Fibroblast of upper back skin (primary cell): ENCODE results near the gene PSMD14.
A peak's percentile ranks its signal among the peaks of the same experiment; 100 is the strongest.
"Not testable (repeated sequence)": the region's sequence is repeated elsewhere in the genome, so short reads cannot be mapped to it uniquely, and the experiment has no call there.

Experiments used
- DNase-seq: peaks from one replicate; pipeline ENCODE4 v3.0.0-alpha.2; 2013

The PSMD14 gene

GRCh38 chr2:161308178-161308955 is at the start of gene PSMD14:
TSS of gene PSMD14 (plus strand) at chr2:161308425. CDS start at chr2:161318826, 10,401 bp downstream.
- peak; percentile 95 for DNase-seq

DNA sequence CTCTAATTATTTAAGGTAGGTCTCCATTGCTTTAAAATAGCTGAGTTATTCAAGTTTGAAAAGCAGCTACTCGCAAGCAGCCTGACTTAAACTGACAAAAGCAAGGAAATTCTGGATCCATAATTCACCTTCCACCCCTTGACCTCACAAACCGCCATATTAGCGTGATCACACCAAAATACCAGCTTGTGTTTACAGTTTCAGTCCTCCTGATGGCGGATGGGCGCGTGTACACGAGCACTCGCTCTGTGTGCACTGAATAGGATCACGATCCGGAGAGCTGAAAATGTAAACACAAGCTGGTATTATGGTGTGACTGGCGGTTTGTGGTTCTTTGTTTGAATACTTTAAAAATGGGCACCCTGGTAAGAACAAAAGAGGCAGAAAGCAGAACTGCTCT is 42.4 kb upstream of the PSMD14 start:
- DNase-seq = no peak

GRCh38 chr2:161269111-161269510 is 39.1 kb upstream of the PSMD14 start:
- DNase-seq = no peak

- peak; percentile 63 for DNase-seq
These were observed 35.0 kb upstream of the PSMD14 start for GRCh38 chr2:161273038-161273760.

DNA sequence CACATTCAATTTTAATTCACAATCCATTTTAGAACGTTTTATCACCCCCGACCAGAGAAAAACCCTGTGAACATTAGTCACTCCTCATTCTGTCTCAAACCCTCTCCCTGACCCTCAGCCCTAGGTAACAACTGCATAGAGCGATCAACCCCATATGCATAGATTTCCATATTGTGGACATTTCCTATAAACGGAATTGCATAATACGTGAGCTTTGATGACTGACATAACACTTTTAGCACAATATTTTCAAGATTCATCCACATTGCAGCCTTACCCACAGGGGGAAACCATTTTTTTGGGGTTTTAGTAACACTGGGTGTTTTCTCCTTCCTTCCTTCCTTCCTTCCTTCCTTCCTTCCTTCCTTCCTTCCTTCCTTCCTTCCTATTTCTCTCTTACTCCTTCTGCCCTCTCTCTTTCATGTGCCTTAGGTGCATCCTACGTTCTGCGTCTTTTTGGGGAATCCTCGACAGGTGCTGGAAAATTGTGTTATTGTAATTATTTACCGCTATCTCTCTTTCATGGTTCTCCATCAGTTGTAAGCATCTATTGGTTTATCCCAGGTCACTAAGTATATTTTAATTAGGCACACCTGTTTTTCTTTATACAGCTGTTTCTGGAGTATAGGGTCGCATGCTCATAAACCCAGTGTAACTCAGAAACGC is 29.5 kb upstream of the PSMD14 start:
- not testable (repeated sequence) for DNase-seq

DNA sequence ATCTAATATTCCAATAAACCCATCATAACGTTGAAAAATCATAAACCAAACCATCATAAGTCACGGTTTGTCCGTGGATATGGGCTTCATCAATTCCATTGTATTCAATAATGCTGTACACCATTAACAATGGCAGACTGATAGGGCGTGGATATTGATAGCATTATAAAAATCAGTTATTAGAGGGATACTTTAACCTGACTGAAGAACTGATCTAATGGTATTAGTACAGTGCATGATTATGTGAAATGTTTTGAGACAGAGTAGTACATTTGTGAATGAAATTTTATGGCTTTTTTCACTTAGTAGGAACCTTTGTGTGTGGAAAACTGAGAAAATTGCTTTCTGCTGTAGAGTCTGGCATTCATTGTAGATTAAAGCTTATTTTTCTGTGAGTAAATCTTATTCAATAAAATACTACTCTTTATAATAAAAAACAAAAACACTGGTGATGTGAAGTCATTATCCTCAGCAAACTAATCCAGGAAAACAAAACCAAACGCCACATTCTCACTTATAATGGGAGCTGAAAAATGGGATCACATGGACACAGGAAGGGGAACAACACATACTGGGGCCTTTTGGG is 28.9 kb upstream of the PSMD14 start:
- not testable (repeated sequence) for DNase-seq

DNA sequence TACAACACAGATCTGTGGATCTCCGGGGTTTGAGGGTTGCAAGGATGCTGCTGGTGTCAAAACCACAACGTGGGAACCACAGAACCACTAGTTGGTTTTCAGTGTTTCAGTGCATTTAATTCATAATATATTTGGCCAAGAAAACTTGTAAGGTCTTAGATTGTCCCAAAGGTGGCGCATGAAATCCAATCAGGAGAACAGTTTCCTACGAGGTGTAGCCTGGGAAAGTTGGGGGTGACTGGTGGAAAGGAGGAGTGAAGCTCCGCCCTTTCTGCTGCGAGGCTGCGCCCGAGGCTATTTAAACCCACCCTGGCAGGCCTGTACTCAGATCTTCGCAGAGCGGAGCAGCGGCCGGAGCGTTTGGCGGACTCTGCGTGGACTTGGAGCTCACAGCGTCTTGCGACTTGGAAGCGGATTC is 27.3 kb upstream of the PSMD14 start:
- peak; percentile 8 for DNase-seq

- DNase-seq = not testable (repeated sequence)
These were observed 26.5 kb upstream of the PSMD14 start for GRCh38 chr2:161281615-161282310.

- DNase-seq = not testable (repeated sequence)
These were observed 25.9 kb upstream of the PSMD14 start for GRCh38 chr2:161282311-161282644.

GRCh38 chr2:161283926-161284325 is 24.3 kb upstream of the PSMD14 start:
- DNase-seq = peak; percentile 26

- DNase-seq = no peak
These were observed 4.6 kb upstream of the PSMD14 start for GRCh38 chr2:161303535-161304050.

DNA sequence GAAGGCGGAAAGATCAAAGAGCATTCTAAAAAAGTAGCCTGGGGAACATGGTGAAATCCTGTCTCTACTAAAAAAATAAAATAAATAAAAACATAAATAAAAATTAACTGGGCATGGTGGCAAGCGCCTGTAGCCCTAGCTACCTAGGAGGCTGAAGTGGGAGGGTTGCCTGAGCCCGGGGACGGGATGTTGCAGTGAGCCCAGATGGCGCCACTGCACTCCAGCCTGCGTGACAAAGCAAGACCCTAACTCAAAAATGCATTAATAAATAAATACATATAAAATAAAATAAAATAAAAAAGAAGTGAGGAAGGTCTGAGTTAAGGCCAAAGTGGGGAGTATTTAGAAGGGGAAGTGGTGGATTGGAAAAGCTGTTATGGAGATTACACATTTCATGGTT is 1.3 kb upstream of the PSMD14 start:
- DNase-seq = no peak

DNA sequence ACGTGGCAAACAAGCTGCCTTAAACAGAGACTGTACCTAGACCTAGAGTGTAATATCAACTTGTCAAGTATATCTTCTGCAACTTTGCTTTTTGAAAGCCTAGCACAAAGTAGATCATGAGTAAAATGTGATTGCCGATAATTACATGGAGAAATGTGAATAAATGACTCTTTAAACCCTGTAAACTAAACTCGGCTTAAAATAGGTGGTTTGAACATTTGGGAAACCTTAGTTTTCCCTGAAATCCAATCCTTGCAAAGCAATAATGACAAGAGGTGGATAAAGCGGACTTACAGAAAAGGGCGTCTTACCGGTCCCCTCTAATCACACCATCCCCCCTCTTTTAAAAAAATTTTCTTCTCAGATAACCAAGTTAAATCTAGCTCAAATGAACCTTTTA is 549 bp upstream of the PSMD14 start:
- no peak for DNase-seq

DNA sequence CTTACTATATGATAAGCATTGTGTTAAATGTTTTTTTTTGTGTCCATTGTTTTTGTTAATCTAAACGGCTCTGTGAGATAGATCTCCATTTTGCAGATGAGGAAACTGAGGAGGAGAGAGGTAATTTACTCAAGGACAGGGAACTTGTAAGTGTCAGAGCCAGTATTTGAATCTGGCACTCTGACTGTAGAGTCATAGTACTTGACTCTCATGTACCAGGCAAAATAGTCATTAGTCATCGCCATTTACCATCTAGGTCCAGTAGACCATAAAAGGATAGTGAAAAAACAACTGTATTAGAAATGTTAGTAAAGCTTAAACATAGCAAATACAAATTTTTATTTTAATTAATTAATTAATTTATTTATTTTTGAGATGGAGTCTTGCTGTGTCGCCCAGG is 4.8 kb downstream of the PSMD14 start:
- DNase-seq = no peak

DNA sequence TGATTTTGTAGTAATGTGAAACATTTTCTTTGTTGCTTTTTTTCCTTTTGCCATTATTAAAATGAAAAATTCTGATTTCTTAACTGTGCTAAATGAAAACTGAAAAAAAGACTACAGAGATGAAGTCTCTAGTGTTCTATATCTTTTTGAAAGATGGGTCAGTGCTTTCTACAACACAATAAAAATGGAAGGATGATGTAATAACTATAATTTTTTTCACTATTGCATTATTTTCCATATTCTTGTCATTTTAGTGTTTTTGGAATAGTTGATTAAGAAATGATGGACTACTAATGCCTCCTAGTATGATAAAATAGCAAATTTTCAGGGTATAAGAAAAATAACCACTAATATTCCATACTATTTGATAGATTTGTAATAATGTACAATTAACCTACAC is 7.2 kb downstream of the PSMD14 start:
- DNase-seq = no peak

- DNase-seq = no peak
These were observed 8.5 kb downstream of the PSMD14 start for GRCh38 chr2:161316701-161317100.

GRCh38 chr2:161321944-161322648 is 13.9 kb downstream of the PSMD14 start:
- DNase-seq = no peak

DNA sequence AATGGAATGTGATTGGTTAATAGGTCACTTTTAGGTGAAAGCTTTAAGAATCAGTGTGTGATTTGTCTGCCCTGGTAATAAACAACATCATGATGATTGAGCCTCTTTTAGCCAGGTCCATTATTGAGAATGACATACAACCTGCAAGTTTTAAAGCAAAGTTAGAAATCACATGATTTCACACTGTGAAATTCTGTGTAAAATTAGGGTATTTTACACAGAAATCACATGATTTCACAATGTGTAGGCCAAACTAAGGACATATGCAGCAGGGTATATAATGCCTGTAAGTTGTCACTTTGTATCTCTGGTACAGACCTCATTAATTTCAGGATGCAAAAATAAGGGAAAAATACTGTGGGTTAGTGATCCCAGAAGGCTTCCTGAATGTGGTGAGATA is 16.7 kb downstream of the PSMD14 start:
- DNase-seq = no peak

DNA sequence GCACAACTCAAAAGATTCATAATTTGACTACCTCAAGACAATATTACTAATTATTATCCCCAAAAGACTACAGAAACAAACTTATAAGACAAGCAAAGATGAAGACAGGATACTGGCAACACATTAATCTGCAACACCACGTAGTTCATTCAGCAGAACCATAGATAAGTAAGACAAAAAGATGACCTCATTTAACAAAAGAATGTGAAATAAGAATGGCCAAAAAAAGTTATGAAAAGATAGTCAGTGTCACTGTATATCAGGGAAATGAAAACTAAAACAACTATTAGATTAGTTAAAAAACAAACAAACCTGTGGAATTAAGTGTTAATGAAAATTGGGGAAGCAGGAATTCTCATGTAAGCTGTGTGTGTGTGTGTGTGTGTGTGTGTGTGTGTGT is 19.4 kb downstream of the PSMD14 start:
- DNase-seq = no peak

- DNase-seq = no peak
These were observed 24.2 kb downstream of the PSMD14 start for GRCh38 chr2:161332371-161332967.

- DNase-seq = no peak
These were observed 27.4 kb downstream of the PSMD14 start for GRCh38 chr2:161335626-161336025.

DNA sequence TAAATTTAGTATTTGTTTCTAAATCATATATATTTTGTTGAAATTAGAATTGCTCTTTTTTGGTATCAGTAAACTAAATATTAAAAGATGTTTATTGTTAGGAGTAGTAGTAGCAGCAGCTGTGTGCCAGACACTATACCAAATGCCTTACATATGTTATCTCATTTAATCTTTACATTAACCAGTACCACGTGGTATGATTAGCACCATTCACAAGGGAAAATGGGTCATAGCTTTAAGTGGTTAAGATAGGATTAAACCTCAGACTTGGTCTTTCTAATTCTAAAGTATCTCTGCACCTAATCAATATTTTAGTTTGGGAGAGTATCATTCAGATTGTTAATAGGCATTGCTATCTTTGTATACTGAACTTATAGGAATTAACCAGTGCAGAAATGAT is 29.0 kb downstream of the PSMD14 start:
- no peak for DNase-seq
